ENCODE data around the gene ZNF501. TPM values are rescaled to one million over a fixed set of nuclear protein-coding genes. Genes with fewer than 3 reads are reported as not detected.

ZNF501 gene
- total RNA-seq, 1 experiment from 2014 or later, result not detected

DNA sequence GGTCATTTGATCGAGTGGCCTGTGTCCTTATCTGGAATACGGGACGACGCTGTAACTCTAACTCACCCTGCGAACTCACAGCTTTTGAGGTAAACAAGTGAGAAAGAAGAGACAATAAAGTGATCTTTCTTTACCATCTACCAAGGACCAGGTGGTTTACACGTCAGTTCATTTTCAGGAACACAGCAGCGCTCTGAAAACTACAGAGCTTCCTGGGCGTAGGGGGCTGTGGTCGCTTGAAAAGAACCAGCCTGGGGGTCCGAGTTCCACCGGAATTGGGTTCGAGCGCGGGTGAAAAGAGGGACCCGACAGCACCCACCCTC lies 31.6 kb downstream of the ZNF501 start:
- Histone ChIP-seq H3K27ac (ENCODE audit: low read length) (peak overlapping the region; percentile 55), H3K27me3 (ENCODE audit: low read length) (no peaks in the 10 kb centered on the region), H3K9ac (ENCODE audit: low read length) (peak overlapping the region; percentile 83), H3K9me3 (ENCODE audit: low read length) (peaks cover 43% of the 10 kb centered on the region; the same call in 1 of the 2 replicates), H3F3A (ENCODE audit: low read length, unreplicated experiment) (no peaks in the 10 kb centered on the region), H3K79me2 (ENCODE audit: low read length) (peaks cover 76% of the 10 kb centered on the region), H3K4me1 (ENCODE audit: insufficient read depth, low read length) (peaks cover 7% of the 10 kb centered on the region), H4K20me1 (ENCODE audit: low read length) (no peaks in the 10 kb centered on the region), H3K36me3 (ENCODE audit: low read depth, low read length) (peaks cover 66% of the 10 kb centered on the region), H2AFZ (ENCODE audit: low read length) (peak overlapping the region; percentile 95), H3K4me2 (ENCODE audit: low read length) (peak overlapping the region; percentile 88), H3K9me2 (replicated peaks; ENCODE audit: low read length) (no peaks in the 10 kb centered on the region), H3K4me3 (ENCODE audit: low read length) (peak overlapping the region; percentile 76)
- DNase-seq (no peak), ATAC-seq (no peak; the same call in 1 of the 2 replicates)
- BruUV-seq (replicated peaks), result TSS peak; percentile 69
- ChIA-PET POLR2A (ENCODE audit: unreplicated experiment) (no interaction called here), CTCF (no interaction called here)
- intact Hi-C loops (cut with micrococcal nuclease), result loop anchor here (1.0 to 5.0 kb wide), 3 partner anchors 121 to 439 kb away; no protein-coding TSS in a partner anchor
- TF ChIP-seq, protein P1, sequence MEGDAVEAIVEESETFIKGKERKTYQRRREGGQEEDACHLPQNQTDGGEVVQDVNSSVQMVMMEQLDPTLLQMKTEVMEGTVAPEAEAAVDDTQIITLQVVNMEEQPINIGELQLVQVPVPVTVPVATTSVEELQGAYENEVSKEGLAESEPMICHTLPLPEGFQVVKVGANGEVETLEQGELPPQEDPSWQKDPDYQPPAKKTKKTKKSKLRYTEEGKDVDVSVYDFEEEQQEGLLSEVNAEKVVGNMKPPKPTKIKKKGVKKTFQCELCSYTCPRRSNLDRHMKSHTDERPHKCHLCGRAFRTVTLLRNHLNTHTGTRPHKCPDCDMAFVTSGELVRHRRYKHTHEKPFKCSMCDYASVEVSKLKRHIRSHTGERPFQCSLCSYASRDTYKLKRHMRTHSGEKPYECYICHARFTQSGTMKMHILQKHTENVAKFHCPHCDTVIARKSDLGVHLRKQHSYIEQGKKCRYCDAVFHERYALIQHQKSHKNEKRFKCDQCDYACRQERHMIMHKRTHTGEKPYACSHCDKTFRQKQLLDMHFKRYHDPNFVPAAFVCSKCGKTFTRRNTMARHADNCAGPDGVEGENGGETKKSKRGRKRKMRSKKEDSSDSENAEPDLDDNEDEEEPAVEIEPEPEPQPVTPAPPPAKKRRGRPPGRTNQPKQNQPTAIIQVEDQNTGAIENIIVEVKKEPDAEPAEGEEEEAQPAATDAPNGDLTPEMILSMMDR (conservative IDR thresholded peaks at IDR 0.05; ENCODE audit: low read depth, low read length), result no peak
- no peak for TF ChIP-seq EZH2phosphoT487 (IDR thresholded peaks at IDR 0.05; ENCODE audit: borderline replicate concordance, low read length)
- TF ChIP-seq EZH2 (IDR thresholded peaks at IDR 0.05; ENCODE audit: low read length, unreplicated experiment), result no peak

DNA sequence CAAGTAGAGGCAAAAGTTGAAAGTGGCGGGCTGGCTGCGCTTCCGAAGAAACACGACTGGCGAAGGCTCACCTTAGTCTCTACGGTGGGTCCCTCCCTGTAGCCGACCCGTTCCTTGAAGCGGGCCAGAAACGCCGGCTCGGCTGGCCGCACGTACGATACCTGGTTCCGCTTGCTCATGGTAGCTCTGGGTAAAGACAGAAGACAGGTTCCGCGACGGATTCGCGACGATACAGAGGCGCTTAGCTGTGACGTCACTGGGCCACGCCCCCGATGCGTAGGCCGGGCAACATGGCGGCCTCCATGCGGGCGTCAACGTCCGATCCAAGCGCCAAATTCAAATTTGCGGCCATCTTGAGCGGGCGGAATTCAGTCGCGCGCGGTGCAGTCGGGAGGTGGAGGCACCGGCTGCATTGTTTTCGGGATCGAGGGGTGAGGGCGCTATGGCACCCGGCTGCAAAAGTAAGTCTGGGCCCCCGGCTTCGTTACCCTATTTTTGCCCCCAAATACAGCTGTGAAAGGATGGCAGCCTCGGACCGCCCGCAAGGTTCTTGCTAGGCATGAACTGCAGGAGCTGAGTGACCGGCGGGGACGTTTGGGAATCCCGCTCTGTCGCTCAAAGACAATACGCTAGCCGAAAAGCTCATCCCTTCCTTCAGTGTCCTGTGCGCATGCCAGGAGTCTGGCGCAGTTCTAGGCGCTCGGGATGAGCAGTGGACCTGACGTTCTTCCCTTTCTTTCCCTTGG lies 32.2 kb downstream of the ZNF501 start, which contains the start of the genes KIAA1143 and KIF15:
Gene KIAA1143, minus strand, starts transcription at position 196 of the 746 bp plus-strand sequence. Its CDS starts 17 bp downstream, at position 179.
Gene KIF15, plus strand, starts transcription at position 371 of the 746 bp plus-strand sequence. Its CDS starts 72 bp downstream, at position 443.
- H3K79me2 ChIP-seq (ENCODE audit: low read length), result peaks cover 76% of the 10 kb centered on the region
- peak within 1 kb of the TSS; percentile 76 for H3K4me3 ChIP-seq (ENCODE audit: low read length)
- H4K20me1 ChIP-seq (ENCODE audit: low read length), result no peaks in the 10 kb centered on the region
- H3K9me3 ChIP-seq (ENCODE audit: low read length), result peaks cover 47% of the 10 kb centered on the region; the same call in 1 of the 2 replicates
- peak within 1 kb of the TSS; percentile 55 for H3K27ac ChIP-seq (ENCODE audit: low read length)
- no peaks in the 10 kb centered on the region for H3K27me3 ChIP-seq (ENCODE audit: low read length)
- H3F3A ChIP-seq (ENCODE audit: low read length, unreplicated experiment), result no peaks in the 10 kb centered on the region
- BruUV-seq (replicated peaks), result TSS peak; percentile 77
- TF ChIP-seq EZH2 (IDR thresholded peaks at IDR 0.05; ENCODE audit: low read length, unreplicated experiment), result no peak
- TF ChIP-seq, protein P1 (conservative IDR thresholded peaks at IDR 0.05; ENCODE audit: low read depth, low read length), result peak; percentile 30; the same call in 1 of the 2 replicates
- DNase-seq (peak; percentile 98), ATAC-seq (peak; percentile 90)
- H3K4me2 ChIP-seq (ENCODE audit: low read length), result peak within 1 kb of the TSS; percentile 88
- POLR2A ChIA-PET (ENCODE audit: unreplicated experiment), result interaction anchor here (0.6 kb wide), 1 partner anchor 404 kb away, joined by 5 read pairs; no protein-coding TSS in a partner anchor
- H3K9ac ChIP-seq (ENCODE audit: low read length), result peak within 1 kb of the TSS; percentile 83
- intact Hi-C loops (cut with micrococcal nuclease), result loop anchor here (1.0 to 5.0 kb wide), 5 partner anchors 121 to 439 kb away; no protein-coding TSS in a partner anchor
- H3K9me2 ChIP-seq (replicated peaks; ENCODE audit: low read length), result no peaks in the 10 kb centered on the region
- H3K4me1 ChIP-seq (ENCODE audit: insufficient read depth, low read length), result peaks cover 7% of the 10 kb centered on the region
- peak within 1 kb of the TSS; percentile 95 for H2AFZ ChIP-seq (ENCODE audit: low read length)
- CTCF ChIA-PET, result no interaction called here
- peaks cover 66% of the 10 kb centered on the region for H3K36me3 ChIP-seq (ENCODE audit: low read depth, low read length)

Measured in PC-3 (cell line).